Measurements from ENCODE around the gene CRB2.

CRB2 gene

GRCh38 chr9:123402981-123403509 lies 47.0 kb downstream of the CRB2 start:
- no peak for DNase-seq (ENCODE audit: low read depth)
- TF ChIP-seq CTCF (IDR thresholded peaks at IDR 0.05; ENCODE audit: low read depth, low read length) (no peak), MYC (IDR thresholded peaks at IDR 0.05; ENCODE audit: low read depth, low read length) (no peak), POLR2A (IDR thresholded peaks at IDR 0.05; ENCODE audit: extremely low read depth, insufficient read length) (no peak)
- TF ChIP-seq, protein P1, sequence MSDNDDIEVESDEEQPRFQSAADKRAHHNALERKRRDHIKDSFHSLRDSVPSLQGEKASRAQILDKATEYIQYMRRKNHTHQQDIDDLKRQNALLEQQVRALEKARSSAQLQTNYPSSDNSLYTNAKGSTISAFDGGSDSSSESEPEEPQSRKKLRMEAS (IDR thresholded peaks at IDR 0.05; ENCODE audit: low read depth, low read length) = no peak
- no peak overlapping the region for H3K4me3 ChIP-seq (ENCODE audit: low read depth, low read length)

GRCh38 chr9:123406016-123406415 lies 50.0 kb downstream of the CRB2 start:
- DNase-seq (ENCODE audit: low read depth) = no peak
- TF ChIP-seq MYC (IDR thresholded peaks at IDR 0.05; ENCODE audit: low read depth, low read length) (no peak), POLR2A (IDR thresholded peaks at IDR 0.05; ENCODE audit: extremely low read depth, insufficient read length) (no peak), CTCF (IDR thresholded peaks at IDR 0.05; ENCODE audit: low read depth, low read length) (no peak)
- TF ChIP-seq, protein P1 (IDR thresholded peaks at IDR 0.05; ENCODE audit: low read depth, low read length) = no peak
- no peak overlapping the region for H3K4me3 ChIP-seq (ENCODE audit: low read depth, low read length)

DNA sequence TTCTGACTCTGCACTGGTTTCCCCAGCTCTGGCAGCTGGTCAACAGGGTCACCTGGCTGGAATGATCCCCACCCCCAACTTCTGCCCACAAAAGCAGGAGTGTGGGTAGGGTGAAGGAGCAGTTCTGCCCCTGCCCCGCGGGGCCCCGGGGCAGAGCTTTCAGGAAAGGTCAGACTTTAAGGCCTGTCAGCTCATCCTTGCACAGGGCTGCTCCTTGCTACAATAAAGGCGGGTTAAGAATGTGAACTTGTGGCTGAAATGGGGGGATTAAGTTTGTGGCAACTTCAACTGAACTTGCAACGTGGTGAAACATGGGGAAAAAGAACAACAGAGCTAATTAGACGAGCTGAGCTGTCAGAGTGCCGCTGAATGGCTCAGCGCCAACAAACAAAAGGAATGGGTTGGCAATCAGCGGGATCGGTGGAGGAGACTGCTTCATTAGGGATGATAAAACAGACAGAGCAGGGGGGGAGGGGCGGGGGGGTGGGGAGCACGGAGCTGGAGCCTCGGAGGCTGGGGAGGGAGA lies 50.8 kb downstream of the CRB2 start:
- DNase-seq (ENCODE audit: low read depth) = no peak
- no peak overlapping the region for H3K4me3 ChIP-seq (ENCODE audit: low read depth, low read length)
- TF ChIP-seq MYC (IDR thresholded peaks at IDR 0.05; ENCODE audit: low read depth, low read length) = no peak
- no peak for TF ChIP-seq POLR2A (IDR thresholded peaks at IDR 0.05; ENCODE audit: extremely low read depth, insufficient read length)
- TF ChIP-seq, protein P1 (IDR thresholded peaks at IDR 0.05; ENCODE audit: low read depth, low read length) = no peak
- no peak for TF ChIP-seq CTCF (IDR thresholded peaks at IDR 0.05; ENCODE audit: low read depth, low read length)

GRCh38 chr9:123407217-123407851 lies 51.3 kb downstream of the CRB2 start:
- no peak for DNase-seq (ENCODE audit: low read depth)
- no peak overlapping the region for H3K4me3 ChIP-seq (ENCODE audit: low read depth, low read length)
- TF ChIP-seq CTCF (IDR thresholded peaks at IDR 0.05; ENCODE audit: low read depth, low read length) (no peak), MYC (IDR thresholded peaks at IDR 0.05; ENCODE audit: low read depth, low read length) (no peak), POLR2A (IDR thresholded peaks at IDR 0.05; ENCODE audit: extremely low read depth, insufficient read length) (no peak)
- TF ChIP-seq, protein P1 (IDR thresholded peaks at IDR 0.05; ENCODE audit: low read depth, low read length) = no peak

GRCh38 chr9:123408313-123409262 lies 52.6 kb downstream of the CRB2 start:
- TF ChIP-seq, protein P1 (IDR thresholded peaks at IDR 0.05; ENCODE audit: low read depth, low read length) = no peak
- TF ChIP-seq MYC (IDR thresholded peaks at IDR 0.05; ENCODE audit: low read depth, low read length) (no peak), CTCF (IDR thresholded peaks at IDR 0.05; ENCODE audit: low read depth, low read length) (no peak), POLR2A (IDR thresholded peaks at IDR 0.05; ENCODE audit: extremely low read depth, insufficient read length) (no peak)
- DNase-seq (ENCODE audit: low read depth) = no peak
- H3K4me3 ChIP-seq (ENCODE audit: low read depth, low read length) = no peak overlapping the region
